Lower leg skin (tissue), 3 donors: ENCODE results near the gene LRFN5.

Source experiments
- CTCF ChIP-seq, 3 donors: fragments of 450-650 bp; IDR thresholded peaks; one replicate each; pipeline ENCODE4 v1.5.1; 2016; ENCODE audit warnings: antibody characterized with exemption in 3 of 3, mild to moderate bottlenecking in 3 of 3, moderate library complexity in 2 of 3
- POLR2A ChIP-seq, 2 donors: fragments of 450-650 bp; IDR thresholded peaks; one replicate each; pipeline ENCODE4 v1.6.1; 2016 to 2017; ENCODE audit warnings: antibody characterized with exemption in 2 of 2, mild to moderate bottlenecking in 1 of 2, moderate library complexity in 1 of 2

GRCh38 chr14:41629876-41630275 lies 23.2 kb downstream of the LRFN5 start:
- TF ChIP-seq CTCF (IDR thresholded peaks at IDR 0.05) (no peak), POLR2A (IDR thresholded peaks at IDR 0.05) (no peak)
